Measurements from ENCODE around the gene TBX22.
"Not testable (repeated sequence)": the region's sequence is repeated elsewhere in the genome, so short reads cannot be mapped to it uniquely, and the experiment has no call there.

Gene TBX22, protein sequence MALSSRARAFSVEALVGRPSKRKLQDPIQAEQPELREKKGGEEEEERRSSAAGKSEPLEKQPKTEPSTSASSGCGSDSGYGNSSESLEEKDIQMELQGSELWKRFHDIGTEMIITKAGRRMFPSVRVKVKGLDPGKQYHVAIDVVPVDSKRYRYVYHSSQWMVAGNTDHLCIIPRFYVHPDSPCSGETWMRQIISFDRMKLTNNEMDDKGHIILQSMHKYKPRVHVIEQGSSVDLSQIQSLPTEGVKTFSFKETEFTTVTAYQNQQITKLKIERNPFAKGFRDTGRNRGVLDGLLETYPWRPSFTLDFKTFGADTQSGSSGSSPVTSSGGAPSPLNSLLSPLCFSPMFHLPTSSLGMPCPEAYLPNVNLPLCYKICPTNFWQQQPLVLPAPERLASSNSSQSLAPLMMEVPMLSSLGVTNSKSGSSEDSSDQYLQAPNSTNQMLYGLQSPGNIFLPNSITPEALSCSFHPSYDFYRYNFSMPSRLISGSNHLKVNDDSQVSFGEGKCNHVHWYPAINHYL

DNA sequence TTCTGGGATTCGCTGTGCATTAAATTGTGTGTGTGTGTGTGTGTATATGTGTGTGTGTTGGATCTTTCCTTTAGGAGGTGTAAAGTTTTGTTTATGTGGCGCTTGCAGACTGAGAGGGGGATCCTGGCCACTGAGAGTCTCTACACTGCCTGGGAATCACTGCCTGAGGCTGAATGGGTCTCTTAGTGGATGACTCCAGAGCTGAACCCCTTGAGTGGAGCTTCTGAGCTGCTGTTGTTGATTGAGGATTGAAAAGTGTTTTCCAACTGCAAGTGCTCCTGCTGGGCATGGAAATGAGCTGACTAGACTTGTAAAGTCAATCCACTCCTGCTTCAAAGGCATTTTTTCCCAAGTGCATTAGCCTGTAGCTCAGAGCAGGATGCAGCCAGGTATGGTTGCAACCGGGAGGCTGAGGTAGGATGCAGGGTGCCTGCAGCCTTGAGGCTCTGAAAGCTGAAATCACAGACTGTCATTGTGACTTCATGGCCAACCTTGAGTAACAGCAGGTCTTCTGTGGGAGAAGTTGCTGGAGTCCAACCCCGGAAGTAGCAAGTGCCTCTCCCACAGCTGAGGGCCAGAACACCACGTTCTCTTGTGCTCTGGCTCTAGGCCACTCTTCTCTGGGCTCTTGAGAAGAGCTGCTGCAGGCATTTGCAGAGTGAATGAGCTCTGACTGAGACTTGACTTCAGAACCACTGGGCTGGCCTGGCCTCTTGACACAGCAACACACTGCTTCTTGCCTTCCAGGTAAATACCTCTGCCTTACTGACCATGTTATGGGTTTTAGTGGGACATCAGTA lies at the start of gene TBX22:
TBX22 (plus strand) TSS at position 613 of the 800 bp plus-strand sequence. CDS start 7,517 bp downstream, outside the sequence.
- DNase-seq (ENCODE audit: low read depth in 3 of 3), result no peak

GRCh38 chrX:79975605-79976004 lies 38.9 kb upstream of the TBX22 start:
- no peak for DNase-seq (ENCODE audit: low read depth in 3 of 3)

GRCh38 chrX:80004458-80004857 lies 10.1 kb upstream of the TBX22 start:
- no peak for DNase-seq (ENCODE audit: low read depth in 3 of 3)

GRCh38 chrX:80011522-80011921 lies 3.0 kb upstream of the TBX22 start:
- DNase-seq (ENCODE audit: low read depth in 3 of 3), result no peak

DNA sequence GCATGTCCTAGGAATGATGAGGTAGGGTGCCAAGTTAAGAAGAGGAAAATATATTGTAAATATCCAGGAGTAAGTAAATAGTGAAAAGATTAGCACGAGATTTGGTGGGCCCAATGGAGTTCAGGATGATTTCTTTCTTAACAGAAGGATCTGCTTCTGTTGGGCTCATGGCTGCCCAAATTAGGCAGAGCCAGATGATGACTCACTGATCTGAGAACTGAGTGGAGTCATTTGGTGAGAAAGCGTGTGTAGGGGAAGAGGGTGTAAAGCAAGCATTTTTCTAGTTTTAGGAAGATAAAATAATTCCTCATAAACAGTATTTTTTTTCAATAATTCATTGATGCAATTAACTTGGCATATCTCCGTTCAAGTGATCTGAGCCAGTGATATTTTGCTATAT lies 1.6 kb downstream of the TBX22 start:
- no peak for DNase-seq (ENCODE audit: low read depth in 3 of 3)

- DNase-seq (ENCODE audit: low read depth in 3 of 3), result no peak
These were observed 7.1 kb downstream of the TBX22 start for GRCh38 chrX:80021621-80022020.

DNA sequence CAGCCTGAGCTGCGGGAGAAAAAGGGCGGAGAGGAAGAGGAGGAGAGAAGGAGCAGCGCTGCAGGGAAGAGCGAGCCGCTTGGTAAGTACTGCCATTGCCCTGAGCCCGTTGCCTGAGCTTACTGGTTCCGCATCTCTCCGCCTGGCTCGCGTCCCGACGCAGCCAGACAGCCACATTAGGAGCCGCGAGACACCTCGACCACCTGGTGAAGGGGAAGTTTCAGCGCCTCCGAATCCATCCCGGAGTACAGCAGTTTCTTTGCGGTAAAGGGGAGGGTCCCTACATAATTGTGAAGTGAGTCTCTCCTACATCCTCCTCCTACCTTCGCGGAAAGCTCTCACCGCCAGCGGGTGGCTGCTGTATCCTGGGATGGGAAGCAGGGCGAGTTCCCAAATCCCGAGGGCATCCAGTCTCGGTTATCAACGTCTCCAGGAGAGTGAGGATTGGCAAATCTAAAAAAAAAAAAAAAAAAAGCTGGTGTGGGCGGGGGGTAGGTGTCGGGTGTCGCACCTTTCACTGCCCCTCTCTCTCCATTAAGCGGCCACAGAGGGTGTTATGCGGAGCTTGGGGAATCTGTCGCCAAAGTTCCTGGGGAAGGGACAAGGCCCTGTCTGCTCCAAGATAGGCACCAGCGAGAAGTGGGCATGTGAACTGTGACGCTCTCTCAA lies 7.9 kb downstream of the TBX22 start:
- no peak for DNase-seq (ENCODE audit: low read depth in 3 of 3)

DNA sequence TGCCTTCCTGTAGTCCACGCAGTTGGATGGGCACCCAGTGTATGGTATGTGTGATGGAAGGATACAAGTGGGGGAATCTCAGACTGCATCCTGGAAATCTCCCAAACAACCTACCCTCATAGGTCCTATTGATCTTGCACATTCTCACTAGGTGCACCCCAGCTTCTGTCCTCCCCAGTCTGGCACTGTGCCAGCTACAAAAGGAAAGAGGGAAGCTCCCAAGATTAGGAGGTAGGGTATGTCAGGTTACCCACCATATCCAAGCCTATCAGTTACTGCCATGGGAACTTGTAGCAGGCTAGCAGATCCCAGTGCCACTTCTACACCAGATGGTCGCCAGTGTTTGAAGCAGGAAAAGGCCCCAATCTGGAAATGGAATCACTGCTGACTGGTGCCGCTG lies 11.6 kb downstream of the TBX22 start:
- DNase-seq (ENCODE audit: low read depth in 3 of 3), result no peak

DNA sequence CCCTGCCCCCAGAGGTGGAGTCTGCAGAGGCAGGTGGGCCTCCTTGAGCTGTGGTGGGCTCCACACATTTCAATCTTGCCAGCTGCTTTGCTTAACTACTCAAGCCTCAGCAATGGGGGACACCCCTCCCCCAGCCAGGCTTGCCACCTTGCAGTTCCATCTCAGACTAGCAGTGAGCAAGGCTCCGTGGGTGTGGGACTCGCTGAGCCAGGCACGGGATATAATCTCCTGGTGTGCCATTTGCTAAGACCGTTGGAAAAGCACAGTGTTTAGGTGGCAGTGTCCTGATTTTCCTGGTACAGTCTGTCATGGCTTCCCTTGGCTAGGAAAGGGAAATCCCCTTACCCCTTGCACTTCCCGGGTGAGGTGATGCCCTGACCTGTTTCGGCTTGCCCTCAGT lies 51.6 kb downstream of the TBX22 start:
- not testable (repeated sequence) for DNase-seq (ENCODE audit: low read depth in 3 of 3)

GRCh38 chrX:80075625-80076024 lies 61.1 kb downstream of the TBX22 start:
- DNase-seq (ENCODE audit: low read depth in 3 of 3), result not testable (repeated sequence)
